HG03039 (cell line): ENCODE data around the gene CLRN1.
"Not testable (repeated sequence)": the region's sequence is repeated elsewhere in the genome, so short reads cannot be mapped to it uniquely, and the experiment has no call there.

Experiments
- ATAC-seq: cut with Tn5 transposase; IDR thresholded peaks from one replicate; pipeline ENCODE4 v1.9.1; 2021; ENCODE audit warnings: mild to moderate bottlenecking, moderate library complexity; ENCODE audit not compliant: unreplicated experiment

Gene CLRN1

GRCh38 chr3:150972366-150973071 lies at the start of gene CLRN1:
TSS of gene CLRN1 (minus strand) at chr3:150972727. CDS start at chr3:150972708, 19 bp downstream.
- no peak for ATAC-seq

GRCh38 chr3:151016478-151016795 lies 43.9 kb upstream of the CLRN1 start:
- no peak for ATAC-seq

- no peak for ATAC-seq
These were observed 43.4 kb upstream of the CLRN1 start for GRCh38 chr3:151015767-151016477.

GRCh38 chr3:151015181-151015580 lies 42.7 kb upstream of the CLRN1 start:
- no peak for ATAC-seq

GRCh38 chr3:151014501-151015018 lies 42.0 kb upstream of the CLRN1 start:
- no peak for ATAC-seq

- no peak for ATAC-seq
These were observed 40.2 kb upstream of the CLRN1 start for GRCh38 chr3:151012753-151013152.

- no peak for ATAC-seq
These were observed 38.9 kb upstream of the CLRN1 start for GRCh38 chr3:151011427-151011826.

GRCh38 chr3:151009981-151010380 lies 37.5 kb upstream of the CLRN1 start:
- no peak for ATAC-seq

GRCh38 chr3:151009430-151009829 lies 36.9 kb upstream of the CLRN1 start:
- ATAC-seq, result no peak

GRCh38 chr3:151008699-151009098 lies 36.2 kb upstream of the CLRN1 start:
- ATAC-seq, result no peak

GRCh38 chr3:151003768-151004134 lies 31.2 kb upstream of the CLRN1 start:
- no peak for ATAC-seq

GRCh38 chr3:151003029-151003767 lies 30.7 kb upstream of the CLRN1 start:
- no peak for ATAC-seq

- no peak for ATAC-seq
These were observed 29.8 kb upstream of the CLRN1 start for GRCh38 chr3:151002003-151002981.

GRCh38 chr3:150998996-150999395 lies 26.5 kb upstream of the CLRN1 start:
- no peak for ATAC-seq

GRCh38 chr3:150996731-150997130 lies 24.2 kb upstream of the CLRN1 start:
- ATAC-seq, result no peak

GRCh38 chr3:150995510-150995909 lies 23.0 kb upstream of the CLRN1 start:
- no peak for ATAC-seq

- ATAC-seq, result no peak
These were observed 16.7 kb upstream of the CLRN1 start for GRCh38 chr3:150989208-150989607.

GRCh38 chr3:150988395-150988794 lies 15.9 kb upstream of the CLRN1 start:
- not testable (repeated sequence) for ATAC-seq

GRCh38 chr3:150985711-150986110 lies 13.2 kb upstream of the CLRN1 start:
- no peak for ATAC-seq

- no peak for ATAC-seq
These were observed 11.5 kb upstream of the CLRN1 start for GRCh38 chr3:150984066-150984465.
